Astrocyte (in vitro differentiated cells and primary cell): ENCODE data around the gene ABCC8. TPM values are rescaled to one million over a fixed set of nuclear protein-coding genes. Genes with fewer than 3 reads are reported as not detected.

Experiments
- DNase-seq: peaks from one replicate; pipeline ENCODE4 v3.0.0-alpha.2; 2010; ENCODE audit warnings: low read depth
- FAIRE-seq: peaks from 2 replicates; lab custom pipeline; 2011; peaks lifted over from hg19 to GRCh38; lab: Jason Lieb, UNC
- H2AFZ ChIP-seq: 2 replicates; pipeline ENCODE4 v1.6.0; 2012; ENCODE audit warnings: low read depth, low read length, inconsistent platforms
- H3K27ac ChIP-seq: 2 replicates; pipeline ENCODE4 v1.5.1; 2011; ENCODE audit warnings: low read depth, low read length, inconsistent platforms
- H3K27me3 ChIP-seq: 2 replicates; pipeline ENCODE4 v1.6.0; 2011; ENCODE audit warnings: low read length, inconsistent platforms; ENCODE audit not compliant: insufficient read depth
- H3K36me3 ChIP-seq: 2 replicates; pipeline ENCODE4 v1.5.1; 2011; ENCODE audit warnings: low read length, inconsistent platforms; ENCODE audit not compliant: insufficient read depth
- H3K4me1 ChIP-seq: 2 replicates; pipeline ENCODE4 v1.5.1; 2011; ENCODE audit warnings: low read length, inconsistent platforms; ENCODE audit not compliant: insufficient read depth
- H3K4me2 ChIP-seq: 2 replicates; pipeline ENCODE4 v1.6.0; 2012; ENCODE audit warnings: low read length, inconsistent platforms
- H3K4me3 ChIP-seq: 2 replicates; pipeline ENCODE4 v1.5.1; 2011; ENCODE audit warnings: low read depth, mild to moderate bottlenecking, low read length, inconsistent platforms; ENCODE audit not compliant: insufficient read depth
- H3K79me2 ChIP-seq: 2 replicates; pipeline ENCODE4 v1.6.0; 2012; ENCODE audit warnings: mild to moderate bottlenecking, low read length, inconsistent platforms; ENCODE audit not compliant: insufficient read depth
- H3K9ac ChIP-seq: 2 replicates; pipeline ENCODE4 v1.6.0; 2012; ENCODE audit warnings: mild to moderate bottlenecking, low read length, inconsistent platforms
- H3K9me3 ChIP-seq: 2 replicates; pipeline ENCODE4 v1.5.1; 2012; ENCODE audit warnings: low read depth, mild to moderate bottlenecking, low read length, inconsistent platforms; ENCODE audit not compliant: insufficient read depth
- H4K20me1 ChIP-seq: 2 replicates; pipeline ENCODE4 v1.6.0; 2012; ENCODE audit warnings: low read length, inconsistent platforms; ENCODE audit not compliant: insufficient read depth
- H3K27ac Mint-ChIP-seq: one replicate; pipeline ENCODE4 v1.8.0; 2021; ENCODE audit warnings: mild to moderate bottlenecking, mixed read lengths; ENCODE audit not compliant: unreplicated experiment
- H3K27me3 Mint-ChIP-seq: one replicate; pipeline ENCODE4 v1.8.0; 2021; ENCODE audit warnings: low read depth, mixed read lengths; ENCODE audit not compliant: unreplicated experiment
- H3K36me3 Mint-ChIP-seq: one replicate; pipeline ENCODE4 v1.8.0; 2021; ENCODE audit warnings: low read depth, mixed read lengths; ENCODE audit not compliant: unreplicated experiment
- H3K4me1 Mint-ChIP-seq: one replicate; pipeline ENCODE4 v1.8.0; 2021; ENCODE audit warnings: low read depth, mixed read lengths; ENCODE audit not compliant: unreplicated experiment
- H3K4me3 Mint-ChIP-seq: one replicate; pipeline ENCODE4 v1.8.0; 2021; ENCODE audit warnings: mild to moderate bottlenecking, moderate library complexity, mixed read lengths; ENCODE audit not compliant: unreplicated experiment
- H3K9me3 Mint-ChIP-seq: one replicate; pipeline ENCODE4 v1.8.0; 2021; ENCODE audit warnings: mild to moderate bottlenecking, mixed read lengths; ENCODE audit not compliant: unreplicated experiment
- CTCF ChIP-seq: IDR thresholded peaks from 2 replicates; pipeline ENCODE4 v1.5.1; 2011; ENCODE audit warnings: low read depth, mild to moderate bottlenecking, inconsistent platforms, low read length, moderate library complexity; ENCODE audit not compliant: insufficient read depth
- EZH2 ChIP-seq: IDR thresholded peaks from 2 replicates; pipeline ENCODE4 v1.6.1; 2012; ENCODE audit warnings: mild to moderate bottlenecking, low read length, inconsistent platforms; ENCODE audit not compliant: insufficient read depth
- total RNA-seq: library from RNA; stranded (reverse); gene quantifications from 2 replicates; pipeline ENCODE4 v1.2.1, GENCODE V29; 2021

The ABCC8 gene
- total RNA-seq, 1 donor from 2014 or later, result not detected

GRCh38 chr11:17432002-17432401, 44.6 kb downstream of the ABCC8 start:
- FAIRE-seq, result no peak
- H3K27ac Mint-ChIP-seq, result no peak overlapping the region
- H3K9me3 Mint-ChIP-seq, result peaks cover 2% of the 10 kb centered on the region
- Histone ChIP-seq H4K20me1 (no peaks in the 10 kb centered on the region), H3K27me3 (no peaks in the 10 kb centered on the region), H2AFZ (no peak overlapping the region), H3K79me2 (no peaks in the 10 kb centered on the region), H3K9ac (no peak overlapping the region), H3K27ac (no peak overlapping the region), H3K4me3 (no peak overlapping the region), H3K4me2 (no peak overlapping the region), H3K4me1 (no peaks in the 10 kb centered on the region), H3K36me3 (no peaks in the 10 kb centered on the region), H3K9me3 (no peaks in the 10 kb centered on the region)
- TF ChIP-seq EZH2 (no peak), CTCF (no peak)
- H3K27me3 Mint-ChIP-seq, result peaks cover 24% of the 10 kb centered on the region
- peaks cover 5% of the 10 kb centered on the region for H3K4me1 Mint-ChIP-seq
- no peak for DNase-seq
- no peaks in the 10 kb centered on the region for H3K36me3 Mint-ChIP-seq
- H3K4me3 Mint-ChIP-seq, result no peak overlapping the region

- peaks cover 2% of the 10 kb centered on the region for H3K9me3 Mint-ChIP-seq
- no peaks in the 10 kb centered on the region for H3K79me2 ChIP-seq
These were observed 45.5 kb downstream of the ABCC8 start for GRCh38 chr11:17431139-17431538.

More at GRCh38 chr11:17431139-17431538, 45.5 kb downstream of the ABCC8 start:
- Histone ChIP-seq H3K36me3 (no peaks in the 10 kb centered on the region), H3K27ac (no peak overlapping the region), H3K27me3 (no peaks in the 10 kb centered on the region), H3K4me1 (no peaks in the 10 kb centered on the region), H4K20me1 (no peaks in the 10 kb centered on the region), H3K4me3 (no peak overlapping the region), H2AFZ (no peak overlapping the region), H3K9ac (no peak overlapping the region), H3K9me3 (no peaks in the 10 kb centered on the region), H3K4me2 (no peak overlapping the region)
- Mint-ChIP-seq H3K4me3 (no peak overlapping the region), H3K27ac (no peak overlapping the region), H3K27me3 (peaks cover 27% of the 10 kb centered on the region), H3K36me3 (no peaks in the 10 kb centered on the region), H3K4me1 (peaks cover 5% of the 10 kb centered on the region)
- FAIRE-seq (no peak), DNase-seq (no peak)
- TF ChIP-seq CTCF (no peak), EZH2 (no peak)
